Choroid plexus epithelial cell (primary cell): ENCODE measurements around the gene MYH13.

Experiments
- DNase-seq: peaks from one replicate; pipeline ENCODE4 v3.0.0-alpha.2; 2010; ENCODE audit warnings: low read depth
- H3K4me3 ChIP-seq: 2 replicates; pipeline ENCODE4 v1.5.1; 2011; ENCODE audit warnings: low read depth, mild to moderate bottlenecking, control low read depth, low read length, moderate library complexity
- CTCF ChIP-seq: conservative IDR thresholded peaks from 2 replicates; pipeline ENCODE4 v1.5.1; 2011; ENCODE audit warnings: low read depth, mild to moderate bottlenecking, control low read depth, inconsistent platforms, low read length, moderate library complexity

Gene MYH13

GRCh38 chr17:10398352-10398751, 25.5 kb upstream of the MYH13 start:
- DNase-seq, result no peak
- no peak overlapping the region for H3K4me3 ChIP-seq
- TF ChIP-seq CTCF, result no peak

- no peak overlapping the region for H3K4me3 ChIP-seq
- no peak for DNase-seq
- TF ChIP-seq CTCF, result no peak
Observed at GRCh38 chr17:10396524-10397163, 23.8 kb upstream of the MYH13 start.

- TF ChIP-seq CTCF, result no peak
- no peak overlapping the region for H3K4me3 ChIP-seq
- DNase-seq, result no peak
Observed at GRCh38 chr17:10394201-10394887, 21.5 kb upstream of the MYH13 start.

GRCh38 chr17:10392880-10393279, 20.1 kb upstream of the MYH13 start:
- TF ChIP-seq CTCF, result no peak
- DNase-seq, result no peak

GRCh38 chr17:10385871-10386270, 13.1 kb upstream of the MYH13 start:
- DNase-seq, result no peak
- no peak overlapping the region for H3K4me3 ChIP-seq
- no peak for TF ChIP-seq CTCF

More at GRCh38 chr17:10392880-10393279, 20.1 kb upstream of the MYH13 start:
- no peak overlapping the region for H3K4me3 ChIP-seq

- DNase-seq, result no peak
- no peak overlapping the region for H3K4me3 ChIP-seq
- no peak for TF ChIP-seq CTCF
Observed at GRCh38 chr17:10384175-10384574, 11.4 kb upstream of the MYH13 start.
